IPS-15b (cell line): ENCODE measurements around the gene FOXO6.

Experiments used
- H3K27me3 ChIP-seq: one replicate; pipeline ENCODE4 v1.6.1; 2013; ENCODE audit warnings: low read length; ENCODE audit not compliant: control insufficient read depth, insufficient read depth
- H3K36me3 ChIP-seq: one replicate; pipeline ENCODE4 v1.6.1; 2013; ENCODE audit warnings: low read length; ENCODE audit not compliant: control insufficient read depth, insufficient read depth
- H3K4me1 ChIP-seq: one replicate; pipeline ENCODE4 v1.6.1; 2013; ENCODE audit warnings: mild to moderate bottlenecking, low read length; ENCODE audit not compliant: control insufficient read depth, insufficient read depth
- H3K4me3 ChIP-seq: one replicate; pipeline ENCODE4 v1.5.1; 2013; ENCODE audit warnings: low read depth, low read length
- H3K9ac ChIP-seq: one replicate; pipeline ENCODE4 v1.6.1; 2013; ENCODE audit warnings: low read depth, mild to moderate bottlenecking, low read length
- H3K9me3 ChIP-seq: one replicate; pipeline ENCODE4 v1.6.1; 2013; ENCODE audit warnings: mild to moderate bottlenecking, low read length; ENCODE audit not compliant: control insufficient read depth, insufficient read depth

FOXO6 gene

DNA sequence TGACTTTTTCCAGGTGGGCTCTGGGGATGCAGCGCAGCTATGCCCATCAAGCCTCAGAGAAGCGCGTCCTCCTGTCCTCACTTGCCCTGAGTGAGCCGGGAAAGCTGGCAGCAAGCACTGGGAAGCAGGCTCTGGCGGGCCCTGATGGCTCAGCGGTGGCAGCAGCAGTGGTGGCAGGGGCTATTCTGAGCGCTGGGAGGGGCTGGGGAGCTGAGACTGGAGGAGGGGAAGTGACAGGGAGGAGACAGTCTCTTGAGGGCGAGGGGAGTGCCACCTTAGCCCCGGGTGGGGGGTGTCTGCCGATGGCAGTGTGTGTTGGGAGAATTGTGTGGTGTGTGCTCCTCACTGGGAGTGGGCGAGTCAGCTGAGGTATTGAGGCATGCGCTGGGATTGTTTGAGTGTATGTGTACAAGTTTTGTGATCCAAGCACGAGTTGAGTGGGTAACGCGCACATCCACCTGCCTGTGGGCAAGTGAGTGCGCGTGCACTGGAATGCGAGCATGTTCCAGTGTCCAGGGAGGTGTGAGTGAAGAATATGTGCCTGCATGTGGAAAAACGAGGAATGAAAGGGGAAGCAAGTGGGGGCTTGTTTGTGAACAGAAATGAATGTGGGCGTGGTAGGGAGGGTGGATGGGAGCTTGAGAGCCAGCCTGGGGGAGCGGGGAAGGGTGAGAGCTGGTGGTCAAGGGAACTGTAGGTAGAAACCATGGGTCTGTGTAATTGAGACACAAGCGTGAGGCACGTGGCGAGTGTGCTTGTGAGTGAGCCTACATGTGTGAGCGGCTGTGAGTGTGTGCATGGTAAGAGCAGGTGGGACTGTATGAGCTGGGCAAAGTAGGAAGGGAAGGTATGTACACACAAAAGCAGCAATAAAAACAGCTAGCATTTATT is 2.9 kb upstream of the FOXO6 start:
- H3K4me1 ChIP-seq: peaks cover 13% of the 10 kb centered on the region
- peak overlapping the region; percentile 33 for H3K4me3 ChIP-seq
- H3K9ac ChIP-seq: no peak overlapping the region
- no peaks in the 10 kb centered on the region for H3K36me3 ChIP-seq
- no peaks in the 10 kb centered on the region for H3K9me3 ChIP-seq
- H3K27me3 ChIP-seq: peaks cover 47% of the 10 kb centered on the region

DNA sequence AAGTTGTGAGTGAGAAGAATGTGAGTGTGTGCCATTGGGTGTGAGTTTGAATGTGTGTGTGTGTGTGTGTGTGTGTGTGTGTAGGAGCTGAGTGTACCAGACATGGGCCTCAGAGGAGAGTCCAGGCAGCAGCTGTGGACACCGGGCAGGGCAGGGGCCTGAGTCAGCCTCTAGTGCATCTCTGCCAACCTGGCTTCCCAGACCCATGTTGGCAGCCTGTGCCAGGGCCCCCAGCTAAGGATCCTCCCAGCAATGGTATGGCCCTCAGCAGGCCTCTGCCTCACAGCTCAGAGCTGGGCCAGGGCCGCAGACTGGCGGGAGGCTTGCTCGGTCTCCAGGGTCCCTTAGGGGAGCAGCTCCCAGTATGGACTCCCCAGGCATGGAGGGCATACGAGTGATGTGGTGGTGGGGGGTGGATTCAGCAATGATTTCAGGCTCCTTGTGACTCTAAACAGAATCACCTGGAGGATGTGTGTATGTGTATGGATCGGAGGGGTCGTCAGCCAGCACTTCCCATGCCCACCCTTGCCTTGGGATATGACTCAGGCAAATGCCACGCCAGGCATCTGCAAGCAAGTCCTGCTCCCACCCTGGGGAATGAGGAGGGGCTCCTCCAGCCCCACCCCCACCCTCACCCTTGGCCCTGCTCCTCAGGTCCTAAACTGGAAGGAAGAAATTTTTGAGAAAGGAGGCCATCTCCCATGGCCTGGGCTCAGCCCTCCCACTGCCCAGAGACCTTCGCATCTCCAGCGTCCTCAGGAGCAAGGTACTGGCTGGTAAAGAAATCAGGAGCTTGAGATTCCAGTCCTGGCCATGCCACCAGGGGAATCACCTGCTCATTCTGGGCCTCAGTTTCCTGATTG is 1.8 kb upstream of the FOXO6 start:
- peaks cover 13% of the 10 kb centered on the region for H3K4me1 ChIP-seq
- no peaks in the 10 kb centered on the region for H3K36me3 ChIP-seq
- H3K4me3 ChIP-seq: peak overlapping the region; percentile 76
- H3K9ac ChIP-seq: no peak overlapping the region
- peaks cover 56% of the 10 kb centered on the region for H3K27me3 ChIP-seq
- H3K9me3 ChIP-seq: no peaks in the 10 kb centered on the region

DNA sequence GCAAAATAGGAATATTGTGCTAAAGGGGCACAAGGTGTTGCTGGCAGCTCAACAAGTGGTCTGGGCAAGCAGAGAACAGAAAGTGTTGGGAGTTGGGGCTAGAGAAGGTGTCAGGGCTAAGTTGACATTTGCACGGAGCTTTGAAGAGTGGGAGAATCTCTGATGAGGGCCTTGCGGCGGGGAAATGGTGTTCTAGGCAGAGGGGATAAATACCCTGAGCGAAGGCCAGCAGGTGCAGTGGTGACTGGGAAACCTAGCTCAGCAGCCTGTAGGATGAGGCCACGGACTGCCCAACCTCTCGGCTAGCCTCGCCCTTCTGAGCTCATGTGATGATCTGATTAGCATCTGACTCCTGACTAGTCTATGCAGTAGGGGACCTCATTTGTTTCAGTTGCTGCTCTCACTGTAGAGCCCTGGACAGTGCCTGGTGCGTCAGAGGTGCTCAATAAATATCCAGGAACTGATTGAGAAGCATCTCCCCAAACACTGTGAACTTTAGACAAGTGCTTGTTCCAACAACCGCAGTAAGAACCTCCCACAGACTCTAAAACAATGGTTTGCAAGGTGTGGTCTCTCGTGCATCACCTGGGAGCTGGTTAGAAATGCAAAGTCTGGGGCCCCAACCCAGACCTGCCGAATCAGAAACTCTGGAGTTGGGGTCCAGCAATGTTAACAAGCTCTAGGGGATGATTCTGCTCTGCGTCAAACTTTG is 1.0 kb upstream of the FOXO6 start:
- H3K36me3 ChIP-seq: no peaks in the 10 kb centered on the region
- H3K27me3 ChIP-seq: peaks cover 64% of the 10 kb centered on the region
- no peak overlapping the region for H3K9ac ChIP-seq
- H3K4me1 ChIP-seq: peaks cover 17% of the 10 kb centered on the region
- H3K4me3 ChIP-seq: peak overlapping the region; percentile 76
- H3K9me3 ChIP-seq: no peaks in the 10 kb centered on the region

DNA sequence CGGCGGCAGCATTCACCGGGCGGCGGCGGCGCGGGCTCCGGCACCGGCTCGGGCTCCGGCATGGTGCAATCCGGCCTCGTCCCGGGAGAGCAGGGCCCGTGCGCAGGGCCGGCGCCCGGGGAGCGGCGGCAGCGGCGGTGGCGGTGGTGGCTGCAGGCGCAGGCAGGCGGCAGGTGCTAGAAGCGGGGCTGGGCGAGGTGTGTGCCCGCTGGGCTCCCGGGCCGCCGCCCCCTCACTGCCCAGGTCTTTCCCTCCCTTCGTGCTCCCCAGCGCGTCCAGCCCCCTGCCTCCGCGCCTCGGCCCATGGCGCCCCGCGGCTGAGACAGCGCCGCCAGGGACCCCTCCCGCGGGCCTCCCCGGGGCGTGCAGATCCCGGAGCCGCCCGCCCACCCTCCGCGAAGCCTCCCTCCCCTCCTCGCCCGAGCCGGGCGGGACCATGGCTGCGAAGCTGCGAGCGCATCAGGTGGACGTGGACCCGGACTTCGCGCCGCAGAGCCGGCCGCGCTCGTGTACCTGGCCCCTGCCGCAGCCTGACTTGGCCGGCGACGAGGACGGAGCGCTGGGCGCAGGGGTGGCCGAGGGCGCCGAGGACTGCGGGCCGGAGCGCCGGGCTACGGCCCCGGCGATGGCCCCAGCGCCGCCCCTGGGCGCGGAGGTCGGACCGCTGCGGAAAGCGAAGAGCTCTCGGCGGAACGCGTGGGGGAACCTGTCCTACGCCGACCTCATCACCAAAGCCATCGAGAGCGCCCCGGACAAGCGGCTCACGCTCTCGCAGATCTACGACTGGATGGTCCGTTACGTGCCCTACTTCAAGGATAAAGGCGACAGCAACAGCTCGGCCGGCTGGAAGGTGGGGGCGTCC is 492 bp downstream of the FOXO6 start:
- Histone ChIP-seq H3K4me1 (peaks cover 18% of the 10 kb centered on the region), H3K36me3 (no peaks in the 10 kb centered on the region), H3K9ac (no peak overlapping the region), H3K9me3 (no peaks in the 10 kb centered on the region), H3K27me3 (peaks cover 69% of the 10 kb centered on the region), H3K4me3 (peak overlapping the region; percentile 50)

DNA sequence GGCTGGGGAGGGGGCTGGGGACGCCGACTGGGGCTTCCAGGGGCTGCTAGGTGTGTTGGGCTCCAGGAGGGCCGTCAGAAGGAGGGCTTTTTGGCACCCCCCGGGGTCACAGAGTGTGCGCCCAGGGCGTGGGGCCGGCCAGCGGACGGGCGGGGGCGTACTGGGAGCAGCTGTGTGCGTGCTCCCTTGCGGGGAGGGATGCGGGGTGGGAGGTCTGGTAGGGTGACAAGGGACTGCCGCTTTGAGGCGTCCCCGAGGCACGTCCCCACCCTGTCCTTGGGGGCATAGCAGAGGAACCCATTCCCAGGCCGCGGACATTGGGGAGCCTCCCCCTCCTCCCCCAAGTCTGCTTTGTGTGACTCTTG is 1.1 kb downstream of the FOXO6 start:
- Histone ChIP-seq H3K9ac (no peak overlapping the region), H3K4me1 (peaks cover 20% of the 10 kb centered on the region), H3K36me3 (no peaks in the 10 kb centered on the region), H3K27me3 (peaks cover 75% of the 10 kb centered on the region), H3K4me3 (peak overlapping the region; percentile 50), H3K9me3 (no peaks in the 10 kb centered on the region)

DNA sequence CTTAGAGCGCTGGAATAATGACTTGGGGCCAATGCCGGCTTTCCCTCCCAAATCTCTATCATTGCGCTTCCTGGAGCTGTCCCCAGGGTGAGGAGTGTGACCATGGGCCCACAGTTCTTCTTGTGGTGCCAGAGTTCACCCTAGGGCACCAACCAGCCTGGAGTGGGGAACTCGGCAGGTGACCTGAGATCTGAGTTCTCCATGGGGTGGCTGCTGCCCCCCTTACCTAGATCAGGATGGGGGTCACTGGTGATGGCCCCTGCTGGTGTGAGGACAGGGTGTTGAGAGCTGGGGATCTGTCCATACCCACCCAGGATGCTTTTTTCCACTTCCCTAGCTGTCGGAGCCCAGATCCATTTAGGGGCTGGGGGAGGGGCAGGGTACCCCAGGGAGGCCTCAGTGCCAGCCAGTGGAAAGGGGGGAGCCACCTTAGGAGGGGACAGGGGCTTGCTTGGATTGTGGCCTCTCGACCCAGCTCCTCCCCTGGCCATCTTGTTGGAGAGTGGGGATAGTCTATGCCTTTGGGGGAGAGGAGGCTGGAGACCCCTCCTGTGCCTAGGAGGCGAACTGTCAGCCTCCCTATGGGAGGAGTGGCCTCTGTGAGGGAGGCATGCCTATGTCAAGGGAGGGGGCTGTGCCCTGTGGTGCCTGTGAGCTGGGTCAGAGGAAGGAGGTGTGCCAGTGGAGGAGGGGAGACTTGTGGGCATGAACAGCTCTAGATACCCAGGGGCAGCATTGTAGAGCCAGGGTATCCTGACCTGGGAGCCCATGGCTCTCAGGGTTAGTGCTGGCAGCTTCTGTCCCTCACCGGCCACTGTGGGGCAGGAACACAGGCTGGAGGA is 1.7 kb downstream of the FOXO6 start:
- Histone ChIP-seq H3K4me3 (peak overlapping the region; percentile 50), H3K36me3 (no peaks in the 10 kb centered on the region), H3K27me3 (peaks cover 79% of the 10 kb centered on the region), H3K9me3 (no peaks in the 10 kb centered on the region), H3K9ac (no peak overlapping the region), H3K4me1 (peaks cover 22% of the 10 kb centered on the region)

DNA sequence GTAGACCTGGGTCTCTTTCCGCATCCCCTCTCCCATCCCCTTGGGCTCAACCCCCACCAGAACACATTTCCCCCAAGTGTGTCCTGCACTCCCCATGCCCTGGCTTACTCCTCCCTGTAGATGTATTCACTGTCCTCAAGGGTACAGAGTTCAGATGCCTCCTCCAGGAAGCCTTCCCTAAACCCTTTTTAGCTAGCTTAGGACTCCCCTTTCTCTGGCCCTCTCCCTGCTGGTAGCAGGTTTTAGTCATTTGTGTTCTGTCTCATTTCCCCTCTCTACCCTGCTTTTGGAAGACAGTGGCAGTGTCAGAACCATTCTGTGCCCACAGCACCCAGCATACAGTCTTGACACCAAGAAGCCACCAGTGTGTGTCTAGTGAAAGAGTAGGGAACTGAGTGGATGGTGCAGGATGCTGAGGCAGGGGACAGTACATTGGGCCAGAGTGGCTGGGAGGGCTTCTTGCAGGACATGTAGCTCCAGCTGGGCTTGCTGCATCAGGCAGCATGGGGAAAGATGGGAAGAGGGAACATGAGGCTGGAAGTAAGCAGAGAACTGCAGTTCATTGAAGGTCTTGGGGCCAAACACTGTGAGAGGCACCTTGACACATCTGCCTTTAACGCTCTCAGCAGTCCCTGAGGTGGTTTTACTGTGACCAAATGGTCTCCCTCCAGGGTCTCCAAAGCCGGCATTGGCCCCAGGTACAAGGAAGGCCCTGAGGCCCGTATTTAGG is 2.5 kb downstream of the FOXO6 start:
- H3K4me1 ChIP-seq: peaks cover 26% of the 10 kb centered on the region
- peaks cover 75% of the 10 kb centered on the region for H3K27me3 ChIP-seq
- H3K4me3 ChIP-seq: no peak overlapping the region
- H3K9ac ChIP-seq: no peak overlapping the region
- no peaks in the 10 kb centered on the region for H3K9me3 ChIP-seq
- H3K36me3 ChIP-seq: no peaks in the 10 kb centered on the region

DNA sequence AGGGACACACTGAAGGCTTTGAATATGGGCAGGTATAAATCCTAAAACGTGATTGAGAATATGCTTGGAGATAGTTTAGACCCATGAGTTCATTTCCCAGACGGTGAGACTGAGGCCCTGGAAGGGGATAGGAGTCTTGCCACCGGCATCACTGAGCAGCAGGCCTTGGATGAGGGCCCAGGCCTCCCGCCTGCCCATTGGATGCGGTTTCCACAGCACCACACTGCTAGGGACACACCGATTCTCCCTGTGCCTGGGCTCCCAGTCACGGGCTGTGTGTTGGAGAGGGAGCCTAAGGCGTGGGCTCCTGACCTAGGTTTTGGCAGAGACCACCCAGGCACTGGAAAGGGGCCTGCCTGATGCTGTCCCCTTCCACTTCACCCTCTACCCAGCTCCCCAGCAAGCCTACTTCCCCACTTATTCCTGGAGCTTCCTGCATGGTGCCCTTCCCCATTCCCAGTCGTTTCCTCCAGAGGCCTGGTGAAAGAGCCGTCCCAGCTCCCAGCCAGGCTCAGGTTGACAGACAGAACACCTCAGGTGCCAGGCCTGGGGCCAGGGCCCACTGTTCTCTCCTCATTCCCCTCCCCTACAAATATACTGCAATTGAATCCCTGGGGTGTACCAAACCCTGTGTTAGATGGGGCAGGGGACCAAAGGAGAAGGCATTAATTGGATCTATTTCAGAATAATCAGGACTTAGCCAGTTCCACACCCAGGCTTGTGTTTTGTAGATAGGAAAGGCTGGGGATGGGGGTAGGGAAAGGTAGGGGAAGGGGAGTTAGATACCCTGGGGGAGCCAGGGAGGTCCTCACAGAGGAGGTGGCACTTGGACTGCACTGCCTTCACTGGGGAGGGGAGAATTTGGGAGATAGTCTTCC is 3.4 kb downstream of the FOXO6 start:
- H3K27me3 ChIP-seq: peaks cover 73% of the 10 kb centered on the region
- no peak overlapping the region for H3K4me3 ChIP-seq
- no peak overlapping the region for H3K9ac ChIP-seq
- H3K36me3 ChIP-seq: no peaks in the 10 kb centered on the region
- H3K4me1 ChIP-seq: peaks cover 28% of the 10 kb centered on the region
- H3K9me3 ChIP-seq: no peaks in the 10 kb centered on the region

DNA sequence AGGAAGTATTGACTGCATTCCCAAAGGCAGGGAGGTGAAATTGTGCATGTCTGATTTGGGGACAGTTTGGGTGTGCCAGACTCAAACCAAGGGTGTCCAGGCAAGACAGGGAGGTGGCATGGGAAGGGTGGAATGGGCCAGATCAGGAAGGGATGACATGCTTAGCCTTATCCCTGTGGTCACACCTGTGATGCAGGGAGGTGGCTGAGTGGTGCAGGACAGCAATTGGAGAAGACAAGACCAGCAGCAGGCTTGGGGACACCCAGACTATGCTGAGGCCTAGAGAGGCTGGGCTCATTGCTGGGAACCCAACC is 4.0 kb downstream of the FOXO6 start:
- peaks cover 69% of the 10 kb centered on the region for H3K27me3 ChIP-seq

More for the DNA sequence above, 4.0 kb downstream of the FOXO6 start:
- Histone ChIP-seq H3K9ac (no peak overlapping the region), H3K4me3 (no peak overlapping the region), H3K4me1 (peaks cover 25% of the 10 kb centered on the region), H3K9me3 (no peaks in the 10 kb centered on the region), H3K36me3 (no peaks in the 10 kb centered on the region)
